T-helper 1 cell (primary cell): ENCODE data around the gene ESYT3.
"Not testable (repeated sequence)": the region's sequence is repeated elsewhere in the genome, so short reads cannot be mapped to it uniquely, and the experiment has no call there.

Source experiments
- DNase-seq, 5 donors: peaks; one replicate each; pipeline ENCODE4 v3.0.0-alpha.2; 2012 to 2020

The ESYT3 gene

GRCh38 chr3:138495638-138496037 is 61.2 kb downstream of the ESYT3 start:
- DNase-seq, result not testable (repeated sequence)

DNA sequence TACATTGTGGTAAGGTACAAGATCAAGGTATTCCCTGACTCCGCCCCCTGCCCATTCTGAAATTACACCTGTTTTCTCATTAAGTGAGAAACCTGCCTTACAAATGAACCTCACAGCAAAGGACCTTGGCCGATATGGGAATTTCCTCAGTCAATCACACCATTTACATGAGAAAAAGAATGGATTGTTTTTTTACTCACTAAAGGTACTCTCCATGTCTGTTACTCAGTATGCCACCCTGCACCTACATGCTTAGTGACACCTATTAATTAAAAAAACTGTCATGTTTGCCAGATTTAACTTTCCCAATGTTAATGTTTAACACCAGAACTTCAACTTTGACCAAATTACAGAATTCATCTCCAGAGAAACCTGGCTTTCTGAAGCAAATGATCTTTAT is 62.0 kb downstream of the ESYT3 start:
- no peak for DNase-seq

- DNase-seq, result no peak
Measured at GRCh38 chr3:138497021-138497420, 62.6 kb downstream of the ESYT3 start.

DNA sequence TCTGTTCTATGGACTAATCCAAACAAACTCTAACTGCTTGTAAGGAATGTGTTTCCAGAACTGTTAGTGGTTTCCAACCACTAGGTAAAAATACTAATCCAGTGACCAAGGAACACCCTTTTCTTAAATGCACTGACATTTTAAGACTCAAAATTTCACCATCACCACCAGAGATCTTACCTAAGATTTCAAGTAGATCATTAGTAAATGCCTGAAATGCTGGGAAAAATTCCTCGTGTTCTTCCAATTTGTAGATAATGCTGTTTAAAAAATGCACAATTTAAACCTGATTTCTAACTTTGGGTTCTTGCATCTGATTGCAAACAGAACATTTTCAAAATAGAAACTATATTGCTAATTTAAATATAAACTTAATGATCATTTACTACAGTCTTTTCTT is 63.4 kb downstream of the ESYT3 start:
- DNase-seq, result no peak

GRCh38 chr3:138498991-138499390 is 64.6 kb downstream of the ESYT3 start:
- DNase-seq, result no peak

GRCh38 chr3:138507524-138507923 is 73.1 kb downstream of the ESYT3 start:
- DNase-seq, result no peak

- no peak for DNase-seq
Measured at GRCh38 chr3:138509586-138509985, 75.2 kb downstream of the ESYT3 start.

DNA sequence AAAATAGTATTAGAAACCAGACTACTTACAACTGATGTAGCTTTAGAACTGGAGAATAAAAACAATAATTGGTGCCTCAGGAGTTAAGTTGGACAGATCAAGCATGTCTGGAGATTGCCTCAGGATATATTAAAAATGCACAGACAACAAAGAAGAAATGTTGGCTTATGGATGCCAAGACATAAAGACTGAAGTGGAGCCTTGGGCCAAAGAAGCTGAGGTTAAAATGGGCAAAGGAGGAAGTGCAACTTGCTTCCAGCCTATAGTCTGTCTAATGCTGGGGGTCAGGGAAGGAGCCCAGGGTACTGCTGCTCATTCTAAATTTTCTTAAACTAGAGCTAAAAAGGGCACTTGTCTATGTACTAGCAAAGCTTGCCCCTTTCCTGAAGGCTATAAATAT is 77.5 kb downstream of the ESYT3 start:
- DNase-seq, result no peak

DNA sequence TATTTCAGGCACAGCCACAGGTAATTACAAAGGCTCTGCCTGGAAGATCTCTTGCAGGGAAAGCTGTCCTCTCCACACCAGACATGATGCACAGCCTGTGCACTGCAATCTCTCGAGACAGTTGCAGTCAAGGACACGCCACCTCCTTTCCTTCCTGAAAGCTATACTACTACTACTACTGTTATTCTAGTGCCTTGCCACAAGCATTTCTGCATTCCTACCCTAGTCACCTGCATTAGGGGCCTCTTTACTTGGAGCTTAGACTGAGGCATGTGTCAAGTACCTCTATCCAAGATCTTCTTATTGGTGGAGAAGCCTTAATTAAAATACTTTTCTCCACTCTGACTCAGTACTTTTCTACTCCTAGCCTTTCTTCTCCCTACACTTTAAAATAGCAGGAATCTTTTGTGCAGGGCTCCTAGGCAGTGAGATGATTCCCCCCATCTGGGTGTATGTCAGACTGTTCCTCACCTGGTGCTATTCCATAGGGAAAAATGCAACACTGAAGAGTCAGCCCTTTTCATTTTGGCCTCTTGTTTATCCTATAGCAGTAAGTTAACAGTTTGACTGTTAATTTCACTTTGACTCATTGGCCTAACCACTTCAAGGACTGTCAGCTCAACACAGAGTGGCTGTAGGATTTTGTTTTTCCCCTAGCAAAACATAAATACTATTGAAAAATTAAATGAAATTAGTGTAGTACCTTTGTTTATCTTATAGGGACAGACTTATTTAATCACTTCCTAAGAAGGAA is 78.9 kb downstream of the ESYT3 start:
- peak in 1 of 5 donors; percentile 79 for DNase-seq

DNA sequence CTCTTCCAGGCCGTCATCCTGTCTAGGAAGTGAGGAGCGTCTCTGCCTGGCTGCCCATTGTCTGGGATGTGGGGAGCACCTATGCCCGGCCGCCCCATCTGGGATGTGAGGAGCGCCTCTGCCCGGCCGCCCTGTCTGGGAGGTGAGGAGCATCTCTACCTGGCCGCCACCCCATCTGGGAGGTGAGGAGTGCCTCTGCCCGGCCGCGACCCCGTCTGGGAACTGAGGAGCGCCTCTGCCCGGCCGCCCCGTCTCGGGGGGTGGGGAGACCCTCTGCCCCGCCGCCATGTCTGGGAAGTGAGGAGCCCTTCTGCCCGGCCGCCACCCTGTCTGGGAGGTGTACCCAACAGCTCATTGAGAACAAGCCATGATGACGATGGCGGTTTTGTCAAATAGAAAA is 87.0 kb downstream of the ESYT3 start:
- not testable (repeated sequence) for DNase-seq
